ENCODE measurements around the gene OTOL1.

DNA sequence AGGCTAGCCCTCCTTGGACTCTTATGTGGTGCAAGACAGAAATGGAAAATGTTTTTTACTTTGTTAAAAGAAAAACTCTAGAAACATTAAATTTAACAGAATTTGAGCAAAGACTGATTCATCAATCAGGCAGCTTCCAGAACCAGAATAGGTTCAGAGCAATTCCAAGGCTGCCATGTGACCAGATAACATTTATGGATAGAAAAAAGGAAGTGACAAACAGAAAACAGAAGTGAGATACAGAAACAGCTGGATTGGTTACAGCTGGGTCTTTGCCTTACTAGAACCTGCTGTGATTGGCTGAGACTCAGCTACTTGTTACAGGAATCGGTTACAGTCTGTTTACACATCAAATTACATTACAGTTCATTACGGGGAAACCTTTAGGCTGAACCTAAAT is 22.5 kb upstream of the OTOL1 start:
- TF ChIP-seq EZH2phosphoT487 (IDR thresholded peaks at IDR 0.05; ENCODE audit: insufficient read depth, low read depth): no peak
- no peak for TF ChIP-seq EZH2 (IDR thresholded peaks at IDR 0.05; ENCODE audit: insufficient read depth, poor library complexity, severe bottlenecking)

All from GM23248 (cell line).